Skin of body (tissue), 1 donor: ENCODE data around the gene ADAMTS8. TPM values are rescaled to one million over a fixed set of nuclear protein-coding genes. Genes with fewer than 3 reads are reported as not detected.

Source experiments
- total RNA-seq: library from RNA; depleted of rRNA; stranded (reverse); fragments of >200 nt; gene quantifications from one replicate; pipeline ENCODE4 v1.2.3, GENCODE V29; 2014

Gene ADAMTS8
- total RNA-seq, 1 donor from 2014 or later: 1.8 TPM

Other genes starting within 250 kb of the ADAMTS8 start
- gene ZBTB44, start 113.7 kb downstream of the ADAMTS8 start, total RNA-seq: 49.4 TPM
- gene ADAMTS15, start 20.0 kb upstream of the ADAMTS8 start, total RNA-seq: 20.0 TPM